Thyroid gland (tissue), 4 donors: Measurements from ENCODE around the gene FAM117B.

Experiments used
- CTCF ChIP-seq, 6 experiments: fragments of 200-600 bp in 3 of 6; fragments of 450-650 bp in 3 of 6; sonication (generic) in 3 of 6; IDR thresholded peaks; one replicate each; pipeline ENCODE4 v1.5.1; 2016 to 2019; ENCODE audit warnings: antibody characterized with exemption in 6 of 6, mild to moderate bottlenecking in 2 of 6, inconsistent platforms in 1 of 6, moderate library complexity in 1 of 6
- POLR2A ChIP-seq, 2 donors: fragments of 450-650 bp; IDR thresholded peaks; one replicate each; pipeline ENCODE4 v1.6.1; 2017; ENCODE audit warnings: antibody characterized with exemption in 2 of 2, mild to moderate bottlenecking in 2 of 2, moderate library complexity in 1 of 2

- TF ChIP-seq CTCF (IDR thresholded peaks at IDR 0.05) (no peak), POLR2A (IDR thresholded peaks at IDR 0.05) (no peak)
Measured at GRCh38 chr2:202657876-202658275, 23.1 kb downstream of the FAM117B start.
